VCaP (cell line): ENCODE results near the gene EEFSEC.
A peak's percentile ranks its signal among the peaks of the same experiment; 100 is the strongest.

Experiments
- H3K27ac ChIP-seq: fragments of 450-650 bp; 2 replicates; pipeline ENCODE4 v1.5.1; 2017
- CTCF ChIP-seq: fragments of 450-650 bp; conservative IDR thresholded peaks from 2 replicates; pipeline ENCODE4 v1.5.1; 2017; ENCODE audit warnings: mild to moderate bottlenecking, moderate library complexity

The EEFSEC gene

GRCh38 chr3:128376516-128376915 lies 223.2 kb downstream of the EEFSEC start:
- no peak for TF ChIP-seq CTCF
- peak overlapping the region; percentile 100 for H3K27ac ChIP-seq

- peak overlapping the region; percentile 100 for H3K27ac ChIP-seq
- no peak for TF ChIP-seq CTCF
Observed at GRCh38 chr3:128378631-128379347, 225.5 kb downstream of the EEFSEC start.

GRCh38 chr3:128379367-128380160 lies 226.3 kb downstream of the EEFSEC start:
- TF ChIP-seq CTCF: no peak
- H3K27ac ChIP-seq: peak overlapping the region; percentile 100

DNA sequence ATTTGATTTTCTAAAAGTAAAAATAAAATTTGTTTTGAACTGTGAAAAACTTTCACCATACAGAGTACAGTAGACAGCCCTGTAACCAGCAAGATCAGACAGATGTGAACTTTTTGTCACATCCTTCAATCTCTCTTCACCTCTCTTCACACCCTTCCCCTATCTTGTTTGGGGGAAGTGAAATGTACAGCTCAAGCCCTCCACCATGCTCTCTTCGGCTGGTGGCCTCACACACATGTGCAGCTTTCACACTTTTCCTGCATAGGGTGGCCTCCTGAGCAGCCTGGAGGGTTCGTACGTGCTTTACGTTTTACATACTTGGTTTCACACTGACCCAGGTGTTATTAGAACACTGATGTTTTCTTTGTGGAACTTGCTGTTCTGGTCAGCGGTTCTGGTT lies 227.0 kb downstream of the EEFSEC start:
- peak overlapping the region; percentile 100 for H3K27ac ChIP-seq
- TF ChIP-seq CTCF: no peak

DNA sequence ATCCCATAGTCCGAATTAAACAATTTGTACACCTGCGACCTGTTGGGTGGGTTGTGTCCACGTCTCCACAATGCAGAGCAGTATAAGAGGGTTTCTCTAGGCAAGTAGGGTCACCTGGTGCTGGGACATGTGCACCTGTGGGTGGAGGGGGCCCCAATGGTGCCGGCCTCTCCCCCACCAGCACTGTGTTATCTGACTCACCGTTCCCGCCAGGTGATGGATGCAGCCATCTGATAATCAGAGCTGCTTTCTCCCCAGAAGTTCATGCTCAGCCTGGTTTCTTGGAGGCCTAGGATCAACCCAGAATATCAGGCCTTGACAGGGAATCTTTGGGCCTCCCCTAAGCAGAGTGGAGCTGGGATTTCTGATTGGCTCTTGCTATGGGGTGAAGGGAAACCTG lies 227.4 kb downstream of the EEFSEC start:
- TF ChIP-seq CTCF: no peak
- peak overlapping the region; percentile 100 for H3K27ac ChIP-seq

- no peak for TF ChIP-seq CTCF
- H3K27ac ChIP-seq: peak overlapping the region; percentile 100
Observed at GRCh38 chr3:128381609-128382008, 228.3 kb downstream of the EEFSEC start.

DNA sequence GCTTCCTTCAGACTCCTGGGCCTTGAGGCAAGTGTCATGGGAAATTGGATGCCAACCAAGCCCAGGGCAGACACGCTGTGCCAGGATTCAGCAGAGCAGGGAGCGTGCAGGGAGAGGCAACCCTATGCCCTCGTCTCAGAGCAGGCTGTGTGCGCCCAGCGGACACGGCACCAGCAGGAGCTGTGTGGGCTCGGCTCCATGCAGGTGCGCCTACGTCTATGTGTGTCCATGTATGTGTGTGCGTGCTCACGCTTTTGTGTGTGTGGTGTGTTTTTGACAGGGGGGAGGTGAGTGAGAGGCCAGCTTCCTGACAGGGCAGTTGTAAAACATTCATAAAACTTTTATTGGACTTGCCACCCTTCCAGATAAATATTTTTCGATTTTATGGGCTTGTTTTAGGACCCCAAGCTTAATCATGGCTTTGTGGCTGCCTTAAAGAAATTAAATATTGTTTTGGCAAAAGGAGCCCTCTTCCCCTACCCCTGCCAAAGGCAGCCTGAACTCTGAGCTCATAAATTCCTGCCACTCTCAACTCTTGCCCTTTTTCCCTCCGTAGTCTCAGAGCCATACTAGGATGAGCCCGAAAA lies 229.0 kb downstream of the EEFSEC start:
- TF ChIP-seq CTCF: no peak
- peak overlapping the region; percentile 100 for H3K27ac ChIP-seq
